ENCODE measurements around the gene PNP. TPM values are rescaled to one million over a fixed set of nuclear protein-coding genes. Genes with fewer than 3 reads are reported as not detected.

PNP gene
- total RNA-seq, 1 experiment from 2014 or later: 97.0 TPM

GRCh38 chr14:20516921-20517320, 47.7 kb downstream of the PNP start:
- ChIA-PET POLR2A (ENCODE audit: low non-redundant PET) (no interaction called here), CTCF (no interaction called here)
- no peaks in the 10 kb centered on the region for H3K27me3 ChIP-seq (replicated peaks; ENCODE audit: insufficient read depth, low read depth, low read length, poor library complexity)
- H3K36me3 ChIP-seq (ENCODE audit: insufficient read depth, low read length, poor library complexity, severe bottlenecking): no peaks in the 10 kb centered on the region
- no peak overlapping the region for H3K4me3 ChIP-seq (ENCODE audit: low read depth, low read length, poor library complexity, severe bottlenecking)
- H3K27ac ChIP-seq (ENCODE audit: low read depth, low read length, poor library complexity, severe bottlenecking): no peak overlapping the region
- no peaks in the 10 kb centered on the region for H3K4me1 ChIP-seq (ENCODE audit: insufficient read depth, low read length, poor library complexity, severe bottlenecking)
- TF ChIP-seq EZH2 (IDR thresholded peaks at IDR 0.05; ENCODE audit: borderline replicate concordance, low read depth, low read length, poor library complexity, severe bottlenecking): no peak
- TF ChIP-seq, protein P1, sequence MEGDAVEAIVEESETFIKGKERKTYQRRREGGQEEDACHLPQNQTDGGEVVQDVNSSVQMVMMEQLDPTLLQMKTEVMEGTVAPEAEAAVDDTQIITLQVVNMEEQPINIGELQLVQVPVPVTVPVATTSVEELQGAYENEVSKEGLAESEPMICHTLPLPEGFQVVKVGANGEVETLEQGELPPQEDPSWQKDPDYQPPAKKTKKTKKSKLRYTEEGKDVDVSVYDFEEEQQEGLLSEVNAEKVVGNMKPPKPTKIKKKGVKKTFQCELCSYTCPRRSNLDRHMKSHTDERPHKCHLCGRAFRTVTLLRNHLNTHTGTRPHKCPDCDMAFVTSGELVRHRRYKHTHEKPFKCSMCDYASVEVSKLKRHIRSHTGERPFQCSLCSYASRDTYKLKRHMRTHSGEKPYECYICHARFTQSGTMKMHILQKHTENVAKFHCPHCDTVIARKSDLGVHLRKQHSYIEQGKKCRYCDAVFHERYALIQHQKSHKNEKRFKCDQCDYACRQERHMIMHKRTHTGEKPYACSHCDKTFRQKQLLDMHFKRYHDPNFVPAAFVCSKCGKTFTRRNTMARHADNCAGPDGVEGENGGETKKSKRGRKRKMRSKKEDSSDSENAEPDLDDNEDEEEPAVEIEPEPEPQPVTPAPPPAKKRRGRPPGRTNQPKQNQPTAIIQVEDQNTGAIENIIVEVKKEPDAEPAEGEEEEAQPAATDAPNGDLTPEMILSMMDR (conservative IDR thresholded peaks at IDR 0.05; ENCODE audit: low read depth, low read length): no peak
- DNase-seq (ENCODE audit: low spot score): no peak
- H3K9me3 ChIP-seq (ENCODE audit: low read depth, low read length, poor library complexity, severe bottlenecking): no peaks in the 10 kb centered on the region
- BruUV-seq (replicated peaks): no TSS peak
- intact Hi-C loops (cut with micrococcal nuclease; ENCODE audit: unreplicated experiment): no loop called here

DNA sequence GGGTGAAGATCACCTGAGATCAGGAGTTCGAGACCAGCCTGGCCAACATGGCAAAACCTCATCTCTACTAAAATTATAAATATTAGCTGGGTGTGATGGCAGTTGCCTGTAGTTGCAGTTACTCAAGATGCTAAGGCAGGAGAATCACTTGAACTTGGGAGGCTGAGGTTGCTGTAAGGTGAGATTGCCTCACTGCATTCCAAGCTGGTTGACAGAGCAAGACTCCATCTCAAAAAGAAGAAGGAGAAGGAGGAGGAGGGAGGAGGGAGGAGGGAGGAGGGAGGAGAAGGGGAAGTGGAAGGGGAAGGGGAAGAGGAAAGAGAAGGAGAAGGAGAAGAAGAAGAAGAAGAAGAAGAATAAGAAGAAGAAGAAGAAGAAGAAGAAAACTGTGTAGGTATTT, 53.1 kb downstream of the PNP start:
- TF ChIP-seq, protein P1 (conservative IDR thresholded peaks at IDR 0.05; ENCODE audit: low read depth, low read length): no peak
- TF ChIP-seq EZH2 (IDR thresholded peaks at IDR 0.05; ENCODE audit: borderline replicate concordance, low read depth, low read length, poor library complexity, severe bottlenecking): no peak
- Histone ChIP-seq H3K27me3 (replicated peaks; ENCODE audit: insufficient read depth, low read depth, low read length, poor library complexity) (peaks cover 6% of the 10 kb centered on the region), H3K4me3 (ENCODE audit: low read depth, low read length, poor library complexity, severe bottlenecking) (no peak overlapping the region), H3K36me3 (ENCODE audit: insufficient read depth, low read length, poor library complexity, severe bottlenecking) (no peaks in the 10 kb centered on the region), H3K27ac (ENCODE audit: low read depth, low read length, poor library complexity, severe bottlenecking) (no peak overlapping the region), H3K4me1 (ENCODE audit: insufficient read depth, low read length, poor library complexity, severe bottlenecking) (no peaks in the 10 kb centered on the region), H3K9me3 (ENCODE audit: low read depth, low read length, poor library complexity, severe bottlenecking) (no peaks in the 10 kb centered on the region)
- ChIA-PET POLR2A (ENCODE audit: low non-redundant PET) (no interaction called here), CTCF (no interaction called here)
- no peak for DNase-seq (ENCODE audit: low spot score)
- no TSS peak for BruUV-seq (replicated peaks)
- intact Hi-C loops (cut with micrococcal nuclease; ENCODE audit: unreplicated experiment): no loop called here

DNA sequence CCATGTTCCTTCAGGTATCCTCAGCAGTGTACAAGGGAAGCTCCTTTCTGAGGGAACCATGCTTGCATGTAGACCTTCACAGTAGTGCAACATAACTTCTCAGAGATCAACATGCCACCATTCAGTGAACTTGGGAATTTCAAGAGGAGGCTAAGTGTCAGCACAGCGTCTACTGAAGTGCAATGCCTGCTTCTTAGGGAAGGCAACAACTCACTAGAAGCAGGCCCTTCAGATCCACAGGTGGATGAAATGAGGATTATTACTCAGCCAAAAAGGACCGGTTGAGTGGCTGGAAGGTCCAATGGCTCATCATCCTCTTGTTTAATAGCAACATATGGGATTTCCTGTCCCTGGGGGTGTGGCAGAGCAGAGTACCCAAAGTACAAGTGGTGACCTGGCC, 54.8 kb downstream of the PNP start:
- H3K27ac ChIP-seq (ENCODE audit: low read depth, low read length, poor library complexity, severe bottlenecking): no peak overlapping the region
- intact Hi-C loops (cut with micrococcal nuclease; ENCODE audit: unreplicated experiment): no loop called here
- no TSS peak for BruUV-seq (replicated peaks)
- peaks cover 6% of the 10 kb centered on the region for H3K27me3 ChIP-seq (replicated peaks; ENCODE audit: insufficient read depth, low read depth, low read length, poor library complexity)
- ChIA-PET POLR2A (ENCODE audit: low non-redundant PET) (no interaction called here), CTCF (no interaction called here)
- TF ChIP-seq EZH2 (IDR thresholded peaks at IDR 0.05; ENCODE audit: borderline replicate concordance, low read depth, low read length, poor library complexity, severe bottlenecking): no peak
- TF ChIP-seq, protein P1 (conservative IDR thresholded peaks at IDR 0.05; ENCODE audit: low read depth, low read length): no peak
- H3K36me3 ChIP-seq (ENCODE audit: insufficient read depth, low read length, poor library complexity, severe bottlenecking): no peaks in the 10 kb centered on the region
- no peak for DNase-seq (ENCODE audit: low spot score)
- H3K4me1 ChIP-seq (ENCODE audit: insufficient read depth, low read length, poor library complexity, severe bottlenecking): no peaks in the 10 kb centered on the region
- no peak overlapping the region for H3K4me3 ChIP-seq (ENCODE audit: low read depth, low read length, poor library complexity, severe bottlenecking)
- H3K9me3 ChIP-seq (ENCODE audit: low read depth, low read length, poor library complexity, severe bottlenecking): no peaks in the 10 kb centered on the region

Other genes starting within 250 kb of the PNP start
- gene OR11H6, start 245.7 kb upstream of the PNP start, total RNA-seq (2021): not detected in 2 replicates
- gene OR11H7, start 240.4 kb upstream of the PNP start, total RNA-seq (2021): not detected in 2 replicates
- gene OR11H4, start 230.1 kb upstream of the PNP start, total RNA-seq (2021): not detected in 2 replicates
- 31.8 and 31.9 TPM in 2 replicates for gene TTC5, start 163.5 kb upstream of the PNP start, total RNA-seq (2021)
- gene CCNB1IP1, start 136.1 kb upstream of the PNP start, total RNA-seq (2021): 117 and 121 TPM in 2 replicates
- 67.8 and 67.9 TPM in 2 replicates for gene PARP2, start 125.8 kb upstream of the PNP start, total RNA-seq (2021)
- gene TEP1, start 55.9 kb upstream of the PNP start, total RNA-seq (2021): 12.3 and 15.9 TPM in 2 replicates
- gene KLHL33, start 33.2 kb upstream of the PNP start, total RNA-seq (2021): 0.04 and 0.13 TPM in 2 replicates
- 59.2 and 67.8 TPM in 2 replicates for gene OSGEP, start 14.6 kb upstream of the PNP start, total RNA-seq (2021)
- 277 and 299 TPM in 2 replicates for gene APEX1, start 14.2 kb upstream of the PNP start, total RNA-seq (2021)
- gene PIP4P1, start 8.0 kb upstream of the PNP start, total RNA-seq (2021): 32.4 and 34.9 TPM in 2 replicates
- gene RNASE10, start 36.1 kb downstream of the PNP start, total RNA-seq (2021): 0.26 TPM in 1 of 2 replicates, not detected in the other
- gene RNASE9, start 91.6 kb downstream of the PNP start, total RNA-seq (2021): not detected in 2 replicates
- not detected in 2 replicates for gene RNASE11, start 118.6 kb downstream of the PNP start, total RNA-seq (2021)
- gene RNASE12, start 122.0 kb downstream of the PNP start, total RNA-seq (2021): not detected in 2 replicates
- not detected in 2 replicates for gene OR6S1, start 172.3 kb downstream of the PNP start, total RNA-seq (2021)
- gene RNASE4, start 215.2 kb downstream of the PNP start, total RNA-seq (2021): 0.75 and 1.8 TPM in 2 replicates
- gene ANG, start 219.4 kb downstream of the PNP start, total RNA-seq (2021): 0.71 and 2.2 TPM in 2 replicates

Measured in A673 (cell line).